Duodenal mucosa (tissue), 2 donors: ENCODE data around the gene DNAJC8.

Experiments
- H3K27ac ChIP-seq: one replicate; pipeline ENCODE4 v1.7.0; 2013; ENCODE audit warnings: low read depth, low read length
- H3K27me3 ChIP-seq, 2 donors: one replicate each; pipeline ENCODE4 v1.7.0; 2013; ENCODE audit warnings: low read length in 2 of 2, control low read depth in 1 of 2; ENCODE audit not compliant: insufficient read depth in 2 of 2, control insufficient read depth in 1 of 2
- H3K36me3 ChIP-seq, 2 donors: one replicate each; pipeline ENCODE4 v1.7.0; 2013; ENCODE audit warnings: low read length in 2 of 2, control low read depth in 1 of 2; ENCODE audit not compliant: insufficient read depth in 2 of 2, control insufficient read depth in 1 of 2
- H3K4me1 ChIP-seq, 2 donors: one replicate each; pipeline ENCODE4 v1.7.0; 2013; ENCODE audit warnings: low read length in 2 of 2, control low read depth in 1 of 2; ENCODE audit not compliant: insufficient read depth in 2 of 2, control insufficient read depth in 1 of 2
- H3K4me3 ChIP-seq, 2 donors: one replicate each; pipeline ENCODE4 v1.7.0; 2013; ENCODE audit warnings: low read length in 2 of 2, low read depth in 1 of 2
- H3K9ac ChIP-seq, 2 donors: one replicate each; pipeline ENCODE4 v1.7.0; 2013; ENCODE audit warnings: low read length in 2 of 2, low read depth in 1 of 2
- H3K9me3 ChIP-seq, 2 donors: one replicate each; pipeline ENCODE4 v1.7.0; 2013; ENCODE audit warnings: low read length in 2 of 2, control low read depth in 1 of 2; ENCODE audit not compliant: control insufficient read depth in 1 of 2

The DNAJC8 gene

DNA sequence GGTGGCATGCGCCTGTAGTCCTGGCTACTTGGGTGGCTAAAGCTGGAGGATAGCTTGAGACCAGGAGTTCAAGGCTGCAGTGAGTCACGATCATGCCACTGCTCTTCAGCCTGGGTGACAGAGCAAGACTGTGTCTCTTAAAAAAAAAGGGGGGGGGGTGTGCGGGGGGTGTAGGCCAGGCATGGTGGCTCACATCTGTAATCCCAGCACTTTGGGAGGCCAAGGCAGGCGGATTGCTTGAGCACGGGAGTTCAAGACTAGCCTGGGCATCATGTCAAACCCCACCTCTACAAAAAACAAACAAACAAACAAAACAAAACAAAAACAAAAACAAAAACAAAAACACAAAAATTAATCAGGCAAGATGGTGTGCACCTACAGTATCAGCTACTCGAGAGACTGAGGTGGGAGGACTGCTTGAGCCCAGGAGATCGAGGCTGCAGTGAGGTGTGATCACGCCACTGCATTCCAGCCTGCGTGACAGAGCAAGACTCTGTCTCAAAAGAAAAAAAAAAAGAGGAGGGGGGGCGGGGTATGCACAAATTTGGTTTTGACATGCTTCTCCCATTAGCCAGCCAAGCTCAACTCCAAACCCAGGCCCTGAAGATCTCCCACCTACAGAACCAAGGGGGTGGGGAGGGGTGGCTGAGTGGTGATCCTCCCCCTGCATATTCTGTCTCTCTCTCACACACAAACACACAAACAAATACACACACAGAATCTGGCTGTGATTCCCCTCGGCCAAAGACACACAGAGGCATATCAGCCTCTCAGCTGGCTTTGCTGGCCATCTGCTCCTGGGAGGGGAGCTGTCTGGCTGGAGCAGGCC is 59.5 kb downstream of the DNAJC8 start:
- Histone ChIP-seq H3K36me3 (no peaks in the 10 kb centered on the region), H3K27ac (no peak overlapping the region), H3K4me1 (peaks cover 34 to 47% of the 10 kb centered on the region in 2 donors), H3K9me3 (no peaks in the 10 kb centered on the region), H3K9ac (peak overlapping the region in 1 of 2 donors; percentile 12), H3K4me3 (no peak overlapping the region), H3K27me3 (no peaks in the 10 kb centered on the region)

DNA sequence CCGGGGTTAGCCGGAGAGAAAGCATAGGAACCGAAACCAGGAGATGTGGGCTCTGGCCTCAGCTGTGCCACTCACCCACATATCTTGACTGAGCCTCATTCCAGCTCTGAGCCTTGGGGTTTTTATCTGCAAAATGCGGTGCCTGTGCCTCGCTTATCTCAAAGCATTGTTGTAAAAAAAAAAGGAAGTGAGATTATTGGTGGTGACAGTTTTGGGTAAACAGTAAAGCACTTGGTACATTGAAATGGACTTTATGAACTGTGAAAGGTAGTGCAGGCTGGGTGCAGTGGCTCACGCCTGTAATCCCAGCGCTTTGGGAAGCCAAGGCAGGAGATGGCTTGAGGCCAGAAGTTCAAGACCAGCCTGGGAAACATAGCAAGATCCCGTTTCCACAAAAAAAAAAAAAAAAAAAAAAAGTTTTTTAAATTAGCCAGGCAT is 60.1 kb downstream of the DNAJC8 start:
- Histone ChIP-seq H3K4me1 (peaks cover 34 to 47% of the 10 kb centered on the region in 2 donors), H3K27me3 (no peaks in the 10 kb centered on the region), H3K9ac (no peak overlapping the region), H3K9me3 (no peaks in the 10 kb centered on the region), H3K4me3 (peak overlapping the region; percentile 30 to 43), H3K36me3 (no peaks in the 10 kb centered on the region), H3K27ac (no peak overlapping the region)

DNA sequence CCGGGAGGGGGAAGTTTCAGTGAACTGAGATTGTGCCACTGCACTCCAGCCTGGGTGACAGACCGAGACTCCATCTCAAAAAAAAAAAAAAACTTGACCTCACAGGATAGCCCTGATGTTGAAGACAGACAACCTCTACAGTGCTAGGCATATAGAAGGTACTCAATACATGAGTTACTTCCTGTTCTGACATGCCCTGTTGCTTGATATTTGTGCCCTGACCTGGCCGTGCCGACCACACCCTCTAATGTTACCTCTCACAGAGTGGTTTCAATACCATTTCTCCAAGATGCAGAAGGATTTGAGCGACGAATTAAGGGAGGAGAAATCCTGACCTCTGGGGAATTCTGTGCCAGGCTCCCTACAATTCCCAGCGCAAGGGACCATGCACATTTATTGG is 61.6 kb downstream of the DNAJC8 start:
- Histone ChIP-seq H3K4me3 (no peak overlapping the region), H3K9me3 (no peaks in the 10 kb centered on the region), H3K4me1 (peaks cover 34 to 47% of the 10 kb centered on the region in 2 donors), H3K9ac (peak overlapping the region in 1 of 2 donors; percentile 2), H3K27ac (no peak overlapping the region), H3K27me3 (no peaks in the 10 kb centered on the region), H3K36me3 (no peaks in the 10 kb centered on the region)

DNA sequence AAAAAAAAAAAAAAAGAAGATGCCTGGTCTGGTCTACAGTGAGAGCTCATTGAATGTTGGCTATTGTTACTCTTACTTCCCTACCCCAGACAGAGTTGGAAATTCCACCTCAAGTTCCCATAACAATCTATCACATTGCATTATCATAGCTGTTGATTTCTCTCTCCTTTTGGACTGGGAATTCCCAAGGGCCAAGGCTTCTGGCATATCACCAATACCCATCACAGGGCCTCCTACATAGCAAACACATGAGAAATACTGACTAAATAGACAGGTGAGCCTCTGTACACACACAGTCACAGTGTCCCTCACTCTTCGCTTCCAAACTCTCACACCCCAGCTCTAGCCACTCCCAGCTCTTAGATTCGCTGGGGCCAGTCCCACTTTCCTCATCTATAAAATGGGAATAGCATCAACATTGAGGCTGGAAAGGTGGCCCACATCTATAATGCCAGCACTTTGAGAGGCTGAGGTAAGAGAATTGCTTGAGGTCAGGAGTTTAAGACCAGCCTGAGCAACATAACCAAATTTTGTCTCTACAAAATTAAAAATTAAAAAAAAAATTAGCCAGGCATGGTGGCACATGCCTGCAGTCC is 62.7 kb downstream of the DNAJC8 start:
- Histone ChIP-seq H3K9ac (no peak overlapping the region), H3K4me1 (peaks cover 34 to 40% of the 10 kb centered on the region in 2 donors), H3K4me3 (no peak overlapping the region), H3K36me3 (no peaks in the 10 kb centered on the region), H3K27ac (no peak overlapping the region), H3K27me3 (no peaks in the 10 kb centered on the region), H3K9me3 (no peaks in the 10 kb centered on the region)

DNA sequence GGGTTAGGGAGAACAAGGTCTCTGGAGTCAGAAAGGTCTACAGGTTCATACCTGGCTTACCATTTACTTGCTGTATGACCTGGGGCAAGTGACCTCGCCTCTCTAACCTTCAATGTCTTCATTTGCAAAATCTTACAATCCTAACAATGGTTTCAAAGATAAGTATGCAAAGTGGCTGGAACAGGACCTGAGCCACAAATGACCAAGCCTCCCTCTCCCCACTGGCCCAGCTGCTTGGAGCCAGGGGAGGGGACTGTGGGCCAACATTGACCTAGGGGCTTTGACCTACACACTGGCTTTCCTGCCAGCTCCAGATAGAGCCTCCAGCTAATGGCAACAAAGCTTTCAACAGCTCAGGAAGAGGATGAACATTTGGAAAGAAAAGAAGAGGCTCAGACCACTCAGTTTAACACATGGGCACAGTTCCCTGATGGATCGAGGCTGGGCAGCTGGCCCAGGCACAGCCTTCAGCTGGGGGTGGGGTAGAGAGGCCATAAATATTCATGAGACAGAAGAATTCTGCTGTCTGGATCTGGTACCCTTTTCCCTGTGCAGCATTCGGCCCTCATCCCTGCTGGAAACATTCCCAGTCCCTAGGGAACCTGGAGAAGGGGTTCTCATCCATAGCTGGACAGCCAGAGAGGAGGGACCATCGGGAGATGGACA is 69.2 kb downstream of the DNAJC8 start:
- no peaks in the 10 kb centered on the region for H3K27me3 ChIP-seq
- no peak overlapping the region for H3K9ac ChIP-seq
- no peaks in the 10 kb centered on the region for H3K9me3 ChIP-seq
- H3K27ac ChIP-seq: no peak overlapping the region
- H3K36me3 ChIP-seq: no peaks in the 10 kb centered on the region
- H3K4me3 ChIP-seq: no peak overlapping the region
- H3K4me1 ChIP-seq: peaks cover 15 to 31% of the 10 kb centered on the region in 2 donors

DNA sequence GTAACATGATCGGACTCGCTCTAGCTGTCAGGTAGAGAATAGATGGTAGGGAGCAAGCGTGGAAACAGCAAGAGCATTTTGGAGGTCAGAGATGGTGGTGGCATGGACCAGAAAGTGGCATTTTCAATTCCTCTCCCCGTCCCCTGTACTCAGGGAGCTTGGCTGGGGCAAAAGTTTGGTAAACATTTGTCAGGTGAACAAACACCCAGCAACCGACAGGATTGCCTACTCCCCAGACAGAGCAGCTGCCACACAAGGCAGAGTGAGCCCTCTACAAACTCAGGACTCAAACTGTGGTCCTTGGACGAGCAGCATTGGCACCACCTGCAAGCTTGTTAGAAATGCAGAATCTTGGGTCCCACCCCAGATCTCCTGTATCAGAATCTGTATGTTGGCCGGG is 70.7 kb downstream of the DNAJC8 start:
- no peak overlapping the region for H3K27ac ChIP-seq

DNA sequence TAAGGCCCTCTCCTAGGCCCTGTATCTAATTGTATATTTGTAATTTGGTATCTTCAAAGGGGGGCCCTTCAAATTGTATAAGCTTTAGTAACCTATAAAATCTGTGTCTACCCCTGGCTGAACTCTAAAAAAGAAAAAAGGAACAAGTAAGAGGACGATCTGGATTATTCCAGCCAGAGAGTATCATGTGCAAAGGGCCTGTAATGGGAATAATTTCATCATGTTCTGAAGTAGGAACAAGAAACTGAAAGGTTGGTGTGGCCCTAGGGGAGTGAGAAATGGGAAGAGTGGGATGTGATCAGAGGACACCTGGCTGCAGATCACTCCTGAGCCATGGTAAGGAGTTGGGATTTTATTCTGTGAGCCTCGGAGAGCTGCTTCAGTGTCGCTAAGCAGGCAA is 71.1 kb downstream of the DNAJC8 start:
- Histone ChIP-seq H3K4me1 (peaks cover 15 to 31% of the 10 kb centered on the region in 2 donors), H3K27me3 (no peaks in the 10 kb centered on the region), H3K36me3 (no peaks in the 10 kb centered on the region), H3K9ac (no peak overlapping the region), H3K4me3 (no peak overlapping the region), H3K27ac (no peak overlapping the region), H3K9me3 (no peaks in the 10 kb centered on the region)

More for the DNA sequence above, 70.7 kb downstream of the DNAJC8 start:
- H3K36me3 ChIP-seq: no peaks in the 10 kb centered on the region
- no peaks in the 10 kb centered on the region for H3K27me3 ChIP-seq
- no peaks in the 10 kb centered on the region for H3K9me3 ChIP-seq
- H3K4me3 ChIP-seq: no peak overlapping the region
- no peak overlapping the region for H3K9ac ChIP-seq
- peaks cover 15 to 31% of the 10 kb centered on the region in 2 donors for H3K4me1 ChIP-seq

DNA sequence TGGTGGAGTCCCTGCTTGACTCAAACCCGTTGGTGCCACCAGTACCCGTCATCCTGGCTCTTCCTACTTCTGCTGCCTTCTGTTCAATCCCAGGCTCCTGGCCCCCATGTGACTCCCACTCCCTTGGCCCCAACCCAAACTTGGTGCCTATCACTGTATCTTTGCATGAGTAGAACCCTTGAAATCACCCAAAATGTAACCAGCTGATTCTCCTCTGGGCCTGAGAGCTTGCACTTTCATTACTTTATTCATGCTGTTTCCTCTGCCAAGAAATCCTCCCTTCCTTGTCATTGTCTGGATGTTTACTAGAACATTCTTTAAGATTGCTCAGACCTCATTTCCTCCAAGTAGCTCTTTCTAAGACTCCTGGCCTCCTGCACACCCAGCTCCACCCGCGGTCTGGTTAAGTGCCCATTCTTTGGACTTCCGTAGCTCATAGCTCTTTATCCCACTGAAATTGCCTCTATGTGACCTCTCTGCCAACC is 72.0 kb downstream of the DNAJC8 start:
- no peaks in the 10 kb centered on the region for H3K36me3 ChIP-seq
- no peaks in the 10 kb centered on the region for H3K9me3 ChIP-seq
- no peak overlapping the region for H3K4me3 ChIP-seq
- no peak overlapping the region for H3K27ac ChIP-seq
- H3K27me3 ChIP-seq: no peaks in the 10 kb centered on the region
- peaks cover 15 to 31% of the 10 kb centered on the region in 2 donors for H3K4me1 ChIP-seq
- no peak overlapping the region for H3K9ac ChIP-seq

DNA sequence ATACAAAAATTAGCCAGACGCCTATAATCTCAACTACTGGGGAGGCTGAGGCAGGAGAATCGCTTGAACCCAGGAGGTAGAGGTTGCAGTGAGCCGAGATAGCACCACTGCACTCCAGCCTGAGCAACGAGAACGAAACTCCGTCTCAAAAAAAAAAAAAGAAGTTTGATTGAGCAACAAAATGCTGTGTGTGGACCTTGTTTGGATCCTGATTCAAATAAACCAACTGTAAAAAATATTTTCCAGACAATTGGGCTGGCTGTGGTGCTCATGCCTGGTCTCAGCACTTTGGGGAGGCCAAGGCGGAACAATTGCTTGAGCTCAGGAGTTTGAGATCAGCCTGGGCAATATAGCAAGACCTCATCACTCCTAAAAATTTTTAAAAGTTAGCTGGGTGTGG is 73.1 kb downstream of the DNAJC8 start:
- no peak overlapping the region for H3K9ac ChIP-seq
- H3K27me3 ChIP-seq: no peaks in the 10 kb centered on the region
- H3K27ac ChIP-seq: no peak overlapping the region
- no peaks in the 10 kb centered on the region for H3K9me3 ChIP-seq
- no peak overlapping the region for H3K4me3 ChIP-seq
- no peaks in the 10 kb centered on the region for H3K36me3 ChIP-seq
- H3K4me1 ChIP-seq: peaks cover 15 to 30% of the 10 kb centered on the region in 2 donors

DNA sequence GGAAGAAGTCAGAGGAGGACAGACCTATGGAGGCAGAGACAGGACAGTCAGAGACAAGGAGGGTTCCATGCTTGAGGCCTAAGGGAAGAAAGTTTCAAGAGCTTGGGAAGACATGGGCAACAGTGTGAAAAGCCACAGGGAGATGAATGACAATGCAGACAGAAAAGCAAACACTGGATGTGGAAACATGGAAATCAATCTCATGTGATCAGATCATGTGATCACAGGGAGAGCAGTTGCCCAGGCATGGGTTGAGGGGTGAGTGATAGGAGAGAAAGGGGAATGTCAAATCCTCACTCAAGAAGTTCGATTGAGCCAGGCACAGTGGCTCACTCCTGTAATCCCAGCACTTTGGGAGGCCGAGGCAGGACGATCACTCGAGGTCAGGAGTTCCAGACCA is 73.6 kb downstream of the DNAJC8 start:
- H3K9me3 ChIP-seq: no peaks in the 10 kb centered on the region
- H3K27me3 ChIP-seq: no peaks in the 10 kb centered on the region
- H3K9ac ChIP-seq: no peak overlapping the region
- no peak overlapping the region for H3K27ac ChIP-seq
- H3K36me3 ChIP-seq: no peaks in the 10 kb centered on the region
- H3K4me3 ChIP-seq: no peak overlapping the region
- H3K4me1 ChIP-seq: peaks cover 15 to 25% of the 10 kb centered on the region in 2 donors
